Activated T-cell treated with anti-CD3 and anti-CD28 coated beads for 24 hours (primary cell): ENCODE measurements around the gene ZNF655.

Experiments
- DNase-seq: peaks from one replicate; pipeline ENCODE4 v3.0.0-alpha.2; 2020; ENCODE audit warnings: low read depth

Gene ZNF655

DNA sequence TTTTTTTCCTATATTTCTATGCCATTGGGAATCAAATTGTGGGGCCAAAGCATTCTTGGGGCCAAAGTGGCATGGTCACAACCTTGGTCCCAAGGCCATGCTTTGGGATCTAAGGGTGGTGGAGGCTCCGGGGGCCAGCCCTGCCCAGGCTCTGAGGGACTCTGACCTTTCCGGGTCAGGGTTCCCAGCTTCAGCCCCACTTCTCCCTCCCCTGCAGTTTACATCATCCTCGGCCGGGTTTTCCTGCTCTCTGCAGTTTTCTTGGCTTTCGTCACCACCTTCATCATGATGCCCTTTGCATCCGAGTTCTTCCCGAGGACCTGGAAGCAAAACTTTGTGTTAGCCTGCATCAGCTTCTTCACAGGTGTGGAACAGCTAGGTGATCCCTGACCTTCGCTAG lies 48.1 kb downstream of the ZNF655 start:
- no peak for DNase-seq

DNA sequence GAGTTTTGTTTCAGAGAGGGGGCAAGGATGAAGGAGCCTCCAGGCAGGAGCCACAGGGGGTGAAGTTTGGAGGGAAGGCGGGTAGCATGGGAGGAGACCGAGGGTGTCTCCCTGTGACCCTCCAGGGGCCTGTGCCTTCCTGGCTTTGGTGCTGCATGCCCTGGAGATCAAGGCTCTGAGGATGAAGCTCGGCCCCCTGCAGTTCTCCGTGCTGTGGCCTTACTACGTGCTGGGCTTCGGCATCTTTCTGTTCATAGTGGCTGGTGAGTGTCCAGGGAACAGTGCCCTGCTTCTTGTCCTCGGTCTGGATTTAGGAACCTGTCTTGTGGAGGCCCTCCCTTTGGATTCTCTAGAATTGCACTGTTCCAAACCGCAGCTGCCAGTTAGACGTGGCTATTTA lies 49.1 kb downstream of the ZNF655 start:
- DNase-seq = no peak

DNA sequence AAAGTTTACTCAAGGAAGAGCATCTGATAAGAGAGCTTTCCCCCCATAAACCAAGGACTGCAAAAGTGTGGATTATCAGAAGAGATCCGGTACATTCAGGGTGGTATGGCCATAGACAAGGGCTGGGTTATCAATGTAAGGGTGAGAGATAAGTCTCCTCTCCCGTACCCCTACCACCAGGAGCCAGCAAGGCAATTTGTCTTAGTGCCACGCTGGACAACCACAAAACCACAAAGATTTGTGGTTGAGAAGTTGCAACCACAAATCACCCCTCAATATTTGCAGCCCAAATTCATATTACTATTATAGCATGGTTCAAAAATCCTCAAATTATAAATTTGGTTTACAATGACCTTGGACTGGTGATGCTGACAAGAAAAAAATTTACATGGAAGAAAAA lies 56.1 kb downstream of the ZNF655 start:
- DNase-seq = no peak

DNA sequence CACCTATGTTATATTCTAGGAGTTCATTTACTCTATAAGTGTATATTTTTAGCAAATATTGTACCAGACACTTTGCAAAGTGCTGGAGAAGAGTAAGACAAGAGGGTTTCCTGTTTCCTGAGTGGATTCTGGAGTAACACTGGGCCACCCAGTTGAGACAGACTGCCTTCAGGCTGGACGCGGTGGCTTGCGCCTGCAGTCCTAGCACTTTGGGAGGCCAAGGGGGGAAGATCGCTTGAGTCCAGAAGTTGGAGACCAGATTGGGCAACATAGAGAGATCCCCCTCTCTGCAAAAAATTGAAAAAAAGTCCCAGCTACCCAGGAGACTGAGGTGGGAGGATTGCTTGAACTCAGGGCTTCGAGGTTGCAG lies 57.5 kb downstream of the ZNF655 start:
- no peak for DNase-seq

DNA sequence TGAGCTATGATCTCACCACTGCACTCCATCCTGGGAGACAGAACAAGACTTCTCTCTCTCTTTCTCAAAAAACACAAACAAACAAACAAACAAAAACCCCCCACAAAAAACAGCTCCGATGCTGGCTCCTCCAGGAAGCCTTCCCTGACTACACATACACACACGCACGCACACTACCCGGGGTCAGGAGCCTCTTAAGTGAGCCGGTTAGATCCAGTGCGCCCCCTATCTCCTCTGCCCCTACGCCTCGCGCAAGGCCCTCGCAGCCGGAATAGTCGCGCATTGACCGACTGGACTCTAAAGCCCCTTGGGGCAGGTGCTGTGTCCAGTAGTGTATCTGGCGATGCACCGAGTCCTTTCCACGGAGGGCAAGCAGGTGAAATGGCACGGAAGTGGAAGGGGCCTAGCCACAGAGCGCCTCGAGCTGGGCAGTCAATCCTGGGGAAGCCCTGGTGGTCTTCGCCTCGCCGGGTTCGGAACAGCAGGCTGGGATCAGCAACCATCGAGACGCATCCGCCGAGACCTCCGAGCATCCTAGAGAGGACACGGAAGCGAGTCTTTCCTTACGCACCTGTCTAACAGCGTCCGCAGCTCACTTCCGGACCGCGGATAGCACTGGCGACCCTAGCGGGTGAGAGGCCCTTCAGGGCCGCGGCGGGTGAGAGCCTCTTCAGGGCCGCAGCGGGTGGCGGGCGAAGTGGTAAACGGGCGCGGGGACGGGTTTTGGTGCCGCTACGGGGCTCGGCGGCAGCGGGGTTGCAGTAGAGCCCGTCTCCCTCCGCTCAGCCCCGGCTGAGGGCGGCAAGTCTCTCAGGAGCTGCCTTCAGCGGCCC lies 58.1 kb downstream of the ZNF655 start, which contains the start of gene ZSCAN25:
ZSCAN25 (plus strand) TSS at position 588 of the 833 bp plus-strand sequence. CDS start 2,661 bp downstream, outside the sequence.
- peak; percentile 84 for DNase-seq

DNA sequence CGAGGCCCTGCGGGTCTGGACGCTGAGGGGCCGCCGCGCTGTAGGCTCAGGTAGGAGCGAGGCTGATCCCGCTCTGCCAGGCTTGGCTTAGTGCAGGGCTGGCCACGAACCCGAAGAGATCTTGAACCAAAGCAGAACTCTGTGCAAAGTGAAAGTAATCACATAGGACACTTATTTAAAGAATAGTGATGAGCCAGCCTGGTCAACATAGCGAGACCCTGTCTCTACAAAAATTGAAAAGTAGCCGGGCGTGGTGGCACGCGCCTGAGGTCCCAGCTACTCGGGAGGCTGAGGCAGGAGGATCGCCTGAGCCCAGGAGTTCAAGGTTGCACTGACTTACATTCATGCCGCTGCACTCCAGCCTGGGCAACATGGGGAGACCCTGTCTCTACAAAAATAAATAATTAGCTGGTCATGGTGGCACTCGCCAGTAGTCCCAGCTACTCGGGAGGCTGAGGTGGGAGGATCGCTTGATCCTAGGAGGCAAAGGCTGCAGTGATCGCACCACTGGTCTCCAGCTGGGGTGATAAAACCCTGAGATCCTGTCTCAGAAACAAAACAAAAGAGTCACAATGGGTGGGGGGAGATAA lies 58.8 kb downstream of the ZNF655 start:
- no peak for DNase-seq

DNA sequence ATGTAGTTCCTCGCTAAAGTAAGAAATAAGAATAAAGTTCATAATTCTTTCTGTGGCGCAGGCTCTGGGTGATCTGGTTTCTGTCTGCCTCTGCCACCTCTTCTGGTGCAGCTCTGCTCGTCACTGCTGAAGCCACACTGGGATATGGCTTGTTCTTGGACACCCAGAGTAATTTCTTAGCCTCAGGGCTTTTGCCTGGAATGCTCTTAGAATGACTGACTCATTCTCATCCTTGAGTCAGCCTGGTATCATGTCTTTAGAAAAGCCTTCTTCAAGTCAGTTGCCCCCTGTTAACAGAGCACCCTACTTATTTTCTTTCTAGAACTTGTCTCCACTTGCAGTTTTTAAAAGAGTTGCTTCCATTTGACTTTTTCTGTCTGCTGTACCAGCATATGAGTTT lies 60.3 kb downstream of the ZNF655 start:
- no peak for DNase-seq

DNA sequence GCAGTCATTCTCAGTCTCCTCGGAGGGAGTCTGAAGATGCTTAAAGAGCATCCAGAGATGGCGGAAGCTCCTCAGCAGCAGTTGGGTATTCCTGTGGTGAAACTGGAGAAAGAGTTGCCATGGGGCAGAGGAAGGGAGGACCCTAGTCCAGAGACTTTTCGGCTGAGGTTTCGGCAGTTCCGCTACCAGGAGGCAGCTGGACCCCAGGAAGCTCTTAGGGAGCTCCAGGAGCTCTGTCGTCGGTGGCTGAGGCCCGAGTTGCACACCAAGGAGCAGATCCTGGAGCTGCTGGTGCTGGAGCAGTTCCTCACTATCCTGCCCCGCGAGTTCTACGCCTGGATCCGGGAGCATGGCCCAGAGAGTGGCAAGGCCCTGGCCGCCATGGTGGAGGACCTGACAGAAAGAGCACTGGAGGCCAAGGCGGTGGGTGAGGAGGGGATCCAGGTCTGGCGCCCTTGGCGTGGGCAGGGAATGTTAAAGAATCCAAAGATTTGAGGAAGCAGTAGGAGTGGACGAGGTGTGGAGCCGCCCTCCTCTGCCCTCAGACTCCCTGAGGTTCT lies 61.2 kb downstream of the ZNF655 start:
- DNase-seq = no peak

DNA sequence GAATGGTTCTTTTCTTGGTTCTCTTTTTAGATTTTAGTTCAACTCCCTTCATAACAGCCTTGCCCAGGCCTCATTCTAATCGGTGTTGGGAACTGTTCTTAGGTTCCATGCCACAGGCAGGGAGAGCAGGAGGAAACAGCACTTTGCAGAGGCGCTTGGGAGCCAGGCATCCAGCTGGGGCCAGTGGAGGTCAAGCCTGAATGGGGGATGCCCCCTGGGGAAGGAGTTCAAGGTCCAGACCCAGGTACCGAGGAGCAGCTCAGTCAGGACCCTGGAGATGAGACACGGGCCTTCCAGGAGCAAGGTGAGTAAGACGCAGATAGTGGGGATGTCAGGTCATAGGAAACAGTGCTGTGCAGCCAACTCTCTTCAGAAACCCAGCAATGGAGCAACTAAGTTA lies 62.8 kb downstream of the ZNF655 start:
- DNase-seq = no peak

DNA sequence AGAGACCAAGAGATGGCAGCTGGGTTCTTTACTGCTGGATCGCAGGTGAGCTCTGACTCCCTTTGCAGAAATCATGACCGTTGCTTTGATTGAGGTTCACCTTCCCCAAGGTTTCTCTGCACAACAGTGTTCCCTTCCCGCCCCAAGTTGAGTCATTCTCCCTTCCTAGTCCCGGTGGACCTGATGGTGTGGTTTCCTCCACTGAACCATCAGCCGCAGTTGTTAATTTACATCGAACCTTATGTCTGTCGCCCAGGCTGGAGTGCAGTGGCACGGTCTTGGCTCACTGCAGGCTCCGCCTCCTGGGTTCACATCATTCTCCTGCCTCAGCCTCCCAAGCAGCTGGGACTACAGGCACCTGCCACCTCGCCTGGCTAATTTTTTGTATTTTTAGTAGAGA lies 64.2 kb downstream of the ZNF655 start:
- DNase-seq = no peak

DNA sequence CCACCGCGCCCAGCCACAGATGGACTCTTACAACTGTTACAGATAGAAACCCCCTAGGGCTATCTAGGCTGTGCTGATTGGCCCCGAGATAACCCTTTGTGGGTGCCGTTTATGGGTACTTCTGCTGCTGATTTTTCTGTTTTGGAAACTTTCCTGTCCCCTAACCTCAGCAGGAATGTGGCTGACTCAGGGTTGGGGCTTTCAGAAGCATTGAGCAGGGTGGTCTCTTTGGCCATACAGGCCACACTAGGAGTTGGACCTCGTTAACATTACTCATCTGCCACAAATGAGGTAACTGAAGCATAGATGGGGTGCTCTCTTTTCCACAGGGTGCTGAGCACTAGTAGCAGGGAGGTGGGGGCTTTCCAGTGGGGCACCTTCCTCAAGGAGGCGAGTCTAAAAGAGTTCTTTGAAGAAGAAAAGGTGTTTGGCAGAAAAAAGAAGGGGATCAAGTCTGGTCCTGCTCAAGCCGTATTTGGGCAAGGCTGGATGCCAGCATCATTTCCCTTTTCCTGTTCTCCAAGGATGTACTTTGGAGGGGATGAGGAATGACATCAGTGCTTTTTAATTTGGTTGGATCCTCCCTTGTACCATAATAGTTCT lies 64.8 kb downstream of the ZNF655 start:
- DNase-seq = no peak

DNA sequence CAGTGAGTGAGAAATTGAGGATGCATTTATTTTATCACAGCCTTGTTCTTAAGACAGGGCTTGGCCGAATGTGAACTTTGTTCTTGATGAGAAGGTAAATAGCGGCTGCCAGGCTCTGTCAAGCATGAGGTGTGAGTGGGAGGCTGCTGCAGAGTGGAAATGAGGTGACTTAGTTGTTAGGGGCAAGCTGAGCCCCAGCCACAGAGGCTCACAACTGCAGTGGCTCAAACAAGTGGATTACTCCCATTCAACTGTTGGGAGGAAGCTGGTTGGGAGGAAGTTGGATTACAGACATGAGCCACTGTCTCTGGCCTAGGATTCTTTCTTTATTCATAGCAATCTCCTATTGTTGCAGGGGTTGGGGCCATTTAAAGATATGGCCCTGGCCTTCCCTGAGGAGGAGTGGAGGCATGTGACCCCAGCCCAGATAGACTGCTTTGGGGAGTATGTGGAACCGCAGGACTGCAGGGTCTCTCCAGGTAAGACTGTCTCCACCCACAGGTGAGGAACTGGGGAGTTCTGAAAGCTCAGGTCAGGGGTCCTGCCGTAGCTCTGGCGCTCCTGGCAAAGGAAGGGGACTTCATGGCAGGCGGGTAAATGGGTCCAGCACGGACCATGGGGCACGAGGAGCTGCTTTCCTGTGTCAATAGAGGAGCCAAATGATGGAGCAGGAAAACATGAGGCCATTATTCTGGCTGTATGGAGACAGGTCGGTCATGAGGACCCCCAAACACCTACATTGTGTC lies 65.4 kb downstream of the ZNF655 start:
- DNase-seq = no peak

DNA sequence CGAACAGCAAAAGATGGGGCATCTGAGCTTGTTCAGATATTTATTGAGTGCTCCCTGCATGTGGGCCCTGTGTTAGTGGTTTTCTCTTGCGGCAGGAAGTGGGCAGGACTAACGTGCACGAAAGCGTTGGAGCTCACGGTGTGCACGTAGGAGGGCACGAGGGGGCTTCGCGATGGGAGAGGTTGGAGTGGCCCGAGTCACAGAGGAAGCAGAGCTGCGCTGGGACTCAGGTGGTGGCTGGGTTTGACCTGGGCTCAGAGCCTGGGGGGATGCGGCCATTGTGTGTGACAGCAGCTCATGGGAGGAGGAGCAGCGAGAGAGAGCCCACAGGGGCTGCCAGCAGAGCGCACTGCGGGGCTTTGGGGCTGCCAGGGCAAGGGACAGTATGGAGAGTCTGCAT lies 66.0 kb downstream of the ZNF655 start:
- peak; percentile 55 for DNase-seq

DNA sequence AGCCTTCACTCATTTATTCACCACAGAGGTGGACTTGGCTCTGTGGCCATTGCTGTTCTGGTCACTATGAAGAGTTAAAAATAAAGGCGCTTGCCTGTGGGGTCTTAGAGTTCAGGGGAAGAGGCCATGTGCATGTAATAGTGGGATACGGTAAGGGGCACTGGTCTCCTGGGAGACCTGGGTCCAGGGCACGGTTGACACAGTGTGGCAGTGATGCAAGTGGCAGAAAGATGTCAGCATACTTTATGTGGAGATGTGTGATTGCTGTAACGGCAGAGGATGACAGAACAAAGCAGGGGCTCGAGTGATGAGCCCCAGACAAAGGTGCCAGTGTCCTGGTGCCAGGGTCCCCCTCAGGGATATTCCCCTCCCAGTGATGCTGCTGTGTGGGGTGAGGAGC lies 66.9 kb downstream of the ZNF655 start:
- no peak for DNase-seq

DNA sequence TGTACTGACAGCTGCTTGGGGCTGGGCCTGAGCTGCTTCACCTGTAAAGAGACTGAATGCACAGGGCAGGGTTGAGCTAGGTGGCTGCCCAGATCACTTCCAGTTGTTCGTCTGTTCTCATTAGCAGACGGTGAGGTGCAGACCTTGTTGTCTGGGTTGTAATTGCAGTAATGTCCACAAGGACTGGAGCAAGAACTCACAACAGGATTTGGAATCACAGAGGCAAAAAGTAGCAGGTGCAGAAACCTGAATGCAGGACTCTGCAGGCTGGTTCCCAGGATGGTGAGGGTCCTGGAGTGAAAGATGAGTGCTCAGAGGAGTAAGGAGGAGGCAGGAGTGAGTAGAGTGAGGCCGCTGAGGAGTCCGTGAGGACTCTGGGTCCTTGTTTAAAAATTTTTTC lies 67.5 kb downstream of the ZNF655 start:
- DNase-seq = no peak
